ENCODE measurements around the gene PRDM16. TPM values are rescaled to one million over a fixed set of nuclear protein-coding genes. Genes with fewer than 3 reads are reported as not detected.

PRDM16 gene
- total RNA-seq, 1 donor from 2014 or later = 84.2 TPM

- no peak for TF ChIP-seq CTCF (IDR thresholded peaks at IDR 0.05)
- H3K36me3 ChIP-seq = no peaks in the 10 kb centered on the region
- H3K27ac ChIP-seq = peak overlapping the region; percentile 99
- no peak for DNase-seq (ENCODE audit: low spot score in 2 of 2)
- no peaks in the 10 kb centered on the region for H3K27me3 ChIP-seq
- no peak overlapping the region for H3K4me3 ChIP-seq
- peaks cover 24 to 46% of the 10 kb centered on the region in 2 donors for H3K4me1 ChIP-seq
- intact Hi-C loops (cut with DNase I) = no loop called here
- H3K9me3 ChIP-seq = no peaks in the 10 kb centered on the region
These were observed 114.8 kb downstream of the PRDM16 start for GRCh38 chr1:3183813-3184212.

GRCh38 chr1:3184666-3185065 lies 115.7 kb downstream of the PRDM16 start:
- Histone ChIP-seq H3K36me3 (no peaks in the 10 kb centered on the region), H3K27ac (peak overlapping the region; percentile 99)

GRCh38 chr1:3185896-3186525 lies 117.0 kb downstream of the PRDM16 start:
- Histone ChIP-seq H3K27ac (peak overlapping the region; percentile 99), H3K36me3 (no peaks in the 10 kb centered on the region), H3K9me3 (no peaks in the 10 kb centered on the region), H3K27me3 (no peaks in the 10 kb centered on the region), H3K4me3 (peak overlapping the region in 1 of 2 donors; percentile 41), H3K4me1 (peaks cover 24 to 66% of the 10 kb centered on the region in 2 donors)
- intact Hi-C loops (cut with DNase I) = loop anchor here (1.0 to 5.0 kb wide), 5 partner anchors 9 to 181 kb away; no protein-coding TSS in a partner anchor
- TF ChIP-seq CTCF (IDR thresholded peaks at IDR 0.05) = no peak
- no peak for DNase-seq (ENCODE audit: low spot score in 2 of 2)

More at GRCh38 chr1:3184666-3185065, 115.7 kb downstream of the PRDM16 start:
- peaks cover 24 to 54% of the 10 kb centered on the region in 2 donors for H3K4me1 ChIP-seq
- no peak for DNase-seq (ENCODE audit: low spot score in 2 of 2)
- no peak overlapping the region for H3K4me3 ChIP-seq
- no peaks in the 10 kb centered on the region for H3K9me3 ChIP-seq
- TF ChIP-seq CTCF (IDR thresholded peaks at IDR 0.05) = no peak
- no peaks in the 10 kb centered on the region for H3K27me3 ChIP-seq
- intact Hi-C loops (cut with DNase I) = loop anchor here (5.0 kb wide), 1 partner anchor 183 kb away; no protein-coding TSS in a partner anchor

GRCh38 chr1:3186526-3186921 lies 117.5 kb downstream of the PRDM16 start:
- Histone ChIP-seq H3K4me1 (peaks cover 24 to 72% of the 10 kb centered on the region in 2 donors), H3K27me3 (no peaks in the 10 kb centered on the region), H3K36me3 (no peaks in the 10 kb centered on the region), H3K4me3 (peak overlapping the region in 1 of 2 donors; percentile 41), H3K9me3 (no peaks in the 10 kb centered on the region), H3K27ac (peak overlapping the region; percentile 99)
- no peak for TF ChIP-seq CTCF (IDR thresholded peaks at IDR 0.05)
- DNase-seq (ENCODE audit: low spot score in 2 of 2) = peak; percentile 93 to 98
- intact Hi-C loops (cut with DNase I) = loop anchor here (1.0 to 5.0 kb wide), 5 partner anchors 9 to 181 kb away; no protein-coding TSS in a partner anchor

- DNase-seq (ENCODE audit: low spot score in 2 of 2) = no peak
- no peaks in the 10 kb centered on the region for H3K9me3 ChIP-seq
- no peak for TF ChIP-seq CTCF (IDR thresholded peaks at IDR 0.05)
- H3K4me3 ChIP-seq = peak overlapping the region in 1 of 2 donors; percentile 56
- peaks cover 31 to 81% of the 10 kb centered on the region in 2 donors for H3K4me1 ChIP-seq
- H3K27ac ChIP-seq = peak overlapping the region; percentile 99
- no peaks in the 10 kb centered on the region for H3K36me3 ChIP-seq
- H3K27me3 ChIP-seq = no peaks in the 10 kb centered on the region
- intact Hi-C loops (cut with DNase I) = loop anchor here (1.0 to 5.0 kb wide), 4 partner anchors 59 to 180 kb away; no protein-coding TSS in a partner anchor
These were observed 118.6 kb downstream of the PRDM16 start for GRCh38 chr1:3187415-3188149.

All from ascending aorta (tissue), 2 donors.